GM12891 (cell line): ENCODE results near the gene NACA.

Experiments used
- PAX5 ChIP-seq: IDR thresholded peaks from 2 replicates; pipeline ENCODE4 v1.6.1; 2011; ENCODE audit warnings: low read length, moderate library complexity, mild to moderate bottlenecking; ENCODE audit not compliant: insufficient read depth, severe bottlenecking
- POLR2A ChIP-seq: IDR thresholded peaks from 2 replicates; pipeline ENCODE4 v1.6.1; 2011; ENCODE audit warnings: low read depth, low read length, control low read depth
- POLR2AphosphoS5 ChIP-seq: IDR thresholded peaks from 2 replicates; pipeline ENCODE4 v1.6.1; 2011; ENCODE audit warnings: low read depth, low read length, control low read depth
- SPI1 ChIP-seq: IDR thresholded peaks from 2 replicates; pipeline ENCODE4 v1.6.1; 2011; ENCODE audit warnings: low read depth, low read length, control low read depth
- TAF1 ChIP-seq: IDR thresholded peaks from 2 replicates; pipeline ENCODE4 v1.6.1; 2011; ENCODE audit warnings: low read depth, low read length, control low read depth

GRCh38 chr12:56720731-56721151 lies 4.4 kb downstream of the NACA start:
- no peak for TF ChIP-seq POLR2A
- TF ChIP-seq POLR2AphosphoS5, result no peak
- TF ChIP-seq TAF1, result no peak
- TF ChIP-seq SPI1, result no peak
- TF ChIP-seq PAX5, result no peak
